Pons (tissue), 1 donor: Measurements from ENCODE around the gene SLC22A16.
"Not testable (repeated sequence)": the region's sequence is repeated elsewhere in the genome, so short reads cannot be mapped to it uniquely, and the experiment has no call there.

Experiments
- DNase-seq: peaks from one replicate; pipeline ENCODE4 v3.0.0-alpha.2; 2016; ENCODE audit warnings: low spot score

SLC22A16 gene

GRCh38 chr6:110490110-110490509 is 13.7 kb upstream of the SLC22A16 start:
- no peak for DNase-seq

- no peak for DNase-seq
These were observed 12.3 kb upstream of the SLC22A16 start for GRCh38 chr6:110488606-110489190.

GRCh38 chr6:110487968-110488381 is 11.6 kb upstream of the SLC22A16 start:
- DNase-seq = not testable (repeated sequence)

GRCh38 chr6:110486756-110487155 is 10.3 kb upstream of the SLC22A16 start:
- DNase-seq = no peak

- DNase-seq = no peak
These were observed 9.1 kb upstream of the SLC22A16 start for GRCh38 chr6:110485491-110485890.

- DNase-seq = no peak
These were observed 7.9 kb upstream of the SLC22A16 start for GRCh38 chr6:110484321-110484720.

GRCh38 chr6:110482774-110483400 is 6.5 kb upstream of the SLC22A16 start:
- no peak for DNase-seq

GRCh38 chr6:110481081-110481480 is 4.7 kb upstream of the SLC22A16 start:
- no peak for DNase-seq

- peak; percentile 5 for DNase-seq
These were observed 1.3 kb downstream of the SLC22A16 start for GRCh38 chr6:110475066-110475653.

- DNase-seq = no peak
These were observed 1.9 kb downstream of the SLC22A16 start for GRCh38 chr6:110474500-110474899.

- no peak for DNase-seq
These were observed 3.7 kb downstream of the SLC22A16 start for GRCh38 chr6:110472739-110473138.

GRCh38 chr6:110471726-110472365 is 4.6 kb downstream of the SLC22A16 start:
- no peak for DNase-seq

- DNase-seq = no peak
These were observed 7.7 kb downstream of the SLC22A16 start for GRCh38 chr6:110468731-110469130.

- DNase-seq = no peak
These were observed 8.8 kb downstream of the SLC22A16 start for GRCh38 chr6:110467566-110468140.

- no peak for DNase-seq
These were observed 13.4 kb downstream of the SLC22A16 start for GRCh38 chr6:110462884-110463481.

GRCh38 chr6:110461376-110461775 is 15.0 kb downstream of the SLC22A16 start:
- DNase-seq = no peak

- no peak for DNase-seq
These were observed 17.3 kb downstream of the SLC22A16 start for GRCh38 chr6:110459137-110459536.

GRCh38 chr6:110458476-110458875 is 17.9 kb downstream of the SLC22A16 start:
- DNase-seq = no peak

GRCh38 chr6:110457567-110458175 is 18.7 kb downstream of the SLC22A16 start:
- DNase-seq = peak; percentile 51

- no peak for DNase-seq
These were observed 19.7 kb downstream of the SLC22A16 start for GRCh38 chr6:110456694-110457093.

- no peak for DNase-seq
These were observed 26.9 kb downstream of the SLC22A16 start for GRCh38 chr6:110449541-110449895.
